Liver (tissue), 9 donors: ENCODE data around the gene PASK. TPM values are rescaled to one million over a fixed set of nuclear protein-coding genes. Genes with fewer than 3 reads are reported as not detected.

Experiments
- DNase-seq: peaks from one replicate; pipeline ENCODE4 v3.0.0-alpha.2; 2017; ENCODE audit warnings: low spot score
- H3K27ac ChIP-seq, 2 donors: one replicate each; pipeline ENCODE4 v1.7.0; 2013; ENCODE audit warnings: inconsistent platforms in 2 of 2, low read length in 2 of 2, control low read depth in 1 of 2, low read depth in 1 of 2, mild to moderate bottlenecking in 1 of 2
- H3K27me3 ChIP-seq, 4 donors: one replicate each; pipeline versions ENCODE4 v1.6.1 to v1.7.0; 2013; ENCODE audit warnings: low read length in 3 of 4, inconsistent platforms in 1 of 4, mild to moderate bottlenecking in 1 of 4, moderate library complexity in 1 of 4; ENCODE audit not compliant: control insufficient read depth in 4 of 4, insufficient read depth in 4 of 4
- H3K36me3 ChIP-seq, 4 donors: one replicate each; pipeline versions ENCODE4 v1.6.1 to v1.7.0; 2013; ENCODE audit warnings: low read length in 3 of 4, mild to moderate bottlenecking in 3 of 4, low read depth in 1 of 4, moderate library complexity in 1 of 4; ENCODE audit not compliant: control insufficient read depth in 4 of 4, insufficient read depth in 3 of 4
- H3K4me1 ChIP-seq, 4 donors: one replicate each; pipeline versions ENCODE4 v1.6.1 to v1.7.0; 2013; ENCODE audit warnings: low read length in 3 of 4, mild to moderate bottlenecking in 3 of 4, moderate library complexity in 1 of 4; ENCODE audit not compliant: control insufficient read depth in 4 of 4, insufficient read depth in 4 of 4
- H3K4me3 ChIP-seq, 3 donors: one replicate each; pipeline versions ENCODE4 v1.6.1 to v1.7.0; 2013; ENCODE audit warnings: low read length in 3 of 3, control low read depth in 1 of 3, low read depth in 1 of 3, mild to moderate bottlenecking in 1 of 3
- H3K9ac ChIP-seq, 2 donors: one replicate each; pipeline ENCODE4 v1.7.0; 2013; ENCODE audit warnings: low read length in 2 of 2, mild to moderate bottlenecking in 2 of 2, moderate library complexity in 2 of 2, control low read depth in 1 of 2, low read depth in 1 of 2
- H3K9me3 ChIP-seq, 4 donors: one replicate each; pipeline versions ENCODE4 v1.6.1 to v1.7.0; 2013; ENCODE audit warnings: low read length in 3 of 4; ENCODE audit not compliant: control insufficient read depth in 4 of 4
- EGR1 ChIP-seq, 2 donors: IDR thresholded peaks; 2 replicates each; pipeline ENCODE4 v1.6.1; 2016 to 2018; ENCODE audit warnings: antibody characterized with exemption in 2 of 2, low read depth in 2 of 2
- FOXA1 ChIP-seq: IDR thresholded peaks from 2 replicates; pipeline ENCODE4 v1.6.1; 2016; ENCODE audit warnings: antibody characterized with exemption
- FOXA2 ChIP-seq: IDR thresholded peaks from 2 replicates; pipeline ENCODE4 v1.6.1; 2016; ENCODE audit warnings: antibody characterized with exemption
- GABPA ChIP-seq, 2 donors: IDR thresholded peaks in 1 of 2; conservative IDR thresholded peaks in 1 of 2; 2 replicates each; pipeline ENCODE4 v1.6.1; 2016; ENCODE audit warnings: antibody characterized with exemption in 2 of 2, mild to moderate bottlenecking in 1 of 2, moderate library complexity in 1 of 2
- HNF4A ChIP-seq, 2 donors: conservative IDR thresholded peaks; 2 replicates each; pipeline ENCODE4 v1.6.1; 2016; ENCODE audit warnings: antibody characterized with exemption in 2 of 2, mild to moderate bottlenecking in 2 of 2
- HNF4G ChIP-seq: IDR thresholded peaks from 2 replicates; pipeline ENCODE4 v1.6.1; 2016; ENCODE audit warnings: antibody characterized with exemption
- JUND ChIP-seq, 2 donors: IDR thresholded peaks; 2 replicates each; pipeline ENCODE4 v1.6.1; 2016; ENCODE audit warnings: antibody characterized with exemption in 2 of 2
- NR2F2 ChIP-seq: IDR thresholded peaks from 2 replicates; pipeline ENCODE4 v1.6.1; 2016; ENCODE audit warnings: antibody characterized with exemption
- RAD21 ChIP-seq, 2 donors: IDR thresholded peaks; 2 replicates each; pipeline ENCODE4 v1.6.1; 2016; ENCODE audit warnings: antibody characterized with exemption in 2 of 2, mild to moderate bottlenecking in 2 of 2
- RXRA ChIP-seq, 2 donors: IDR thresholded peaks; 2 replicates each; pipeline ENCODE4 v1.6.1; 2017 to 2018; ENCODE audit warnings: antibody characterized with exemption in 2 of 2, mild to moderate bottlenecking in 1 of 2
- SP1 ChIP-seq: IDR thresholded peaks from 2 replicates; pipeline ENCODE4 v1.6.1; 2018; ENCODE audit warnings: antibody characterized with exemption, mild to moderate bottlenecking
- TAF1 ChIP-seq: conservative IDR thresholded peaks from 2 replicates; pipeline ENCODE4 v1.6.1; 2016; ENCODE audit warnings: antibody characterized with exemption, mild to moderate bottlenecking
- YY1 ChIP-seq: IDR thresholded peaks from 2 replicates; pipeline ENCODE4 v1.6.1; 2016; ENCODE audit warnings: antibody characterized with exemption, mild to moderate bottlenecking
- WGBS: extraction: QIAGEN DNeasy Blood & Tissue Kit; methylation state at CpG from one replicate; pipeline ENCODE4 v1.1.7; 2013; 5-methylcytosine and 5-hydroxymethylcytosine counted together
- polyA plus RNA-seq, 2 donors: library from polyadenylated mRNA; stranded (reverse) in 1 of 2; unstranded in 1 of 2; fragments of 200-250 nt in 1 of 2; fragments of >200 nt in 1 of 2; fragmentation: Nextera tagmentation in 1 of 2; extraction: Ambion mirVana in 1 of 2; gene quantifications; one replicate each; pipeline versions ENCODE4 v1.2.1 to v1.2.3, GENCODE V29; 2013 to 2015
- total RNA-seq, 2 donors: library from RNA; depleted of rRNA; stranded (reverse); fragments of >200 nt; gene quantifications; one replicate each; pipeline ENCODE4 v1.2.3, GENCODE V29; 2014
- TF ChIP-seq, protein P1 (sequence below): IDR thresholded peaks from 2 replicates; pipeline ENCODE4 v1.6.1; 2016; ENCODE audit warnings: antibody characterized with exemption
- TF ChIP-seq, protein P2 (sequence below): IDR thresholded peaks from 2 replicates; pipeline ENCODE4 v1.6.1; 2016; ENCODE audit warnings: antibody characterized with exemption, mild to moderate bottlenecking
- TF ChIP-seq, protein P3 (sequence below): IDR thresholded peaks from 2 replicates; pipeline ENCODE4 v1.6.1; 2016; ENCODE audit warnings: antibody characterized with exemption
- TF ChIP-seq, protein P4 (sequence below): fragments of 150-350 bp; IDR thresholded peaks from 2 replicates; pipeline ENCODE4 v1.5.1; 2017; ENCODE audit warnings: improper control_type of control experiment, low read depth, low read length; ENCODE audit not compliant: missing input control
- TF ChIP-seq, protein P5 (sequence below): IDR thresholded peaks from 2 replicates; pipeline ENCODE4 v1.6.1; 2016; ENCODE audit warnings: antibody characterized with exemption
- donor health status: healthy.
- donor health status: healthy.
- donor health status: healthy.
- donor health status: healthy.
- donor health status: healthy.

PASK gene
- total and polyA plus RNA-seq, 4 donors = 0.96 to 8.8 (median 2.9) TPM

DNA sequence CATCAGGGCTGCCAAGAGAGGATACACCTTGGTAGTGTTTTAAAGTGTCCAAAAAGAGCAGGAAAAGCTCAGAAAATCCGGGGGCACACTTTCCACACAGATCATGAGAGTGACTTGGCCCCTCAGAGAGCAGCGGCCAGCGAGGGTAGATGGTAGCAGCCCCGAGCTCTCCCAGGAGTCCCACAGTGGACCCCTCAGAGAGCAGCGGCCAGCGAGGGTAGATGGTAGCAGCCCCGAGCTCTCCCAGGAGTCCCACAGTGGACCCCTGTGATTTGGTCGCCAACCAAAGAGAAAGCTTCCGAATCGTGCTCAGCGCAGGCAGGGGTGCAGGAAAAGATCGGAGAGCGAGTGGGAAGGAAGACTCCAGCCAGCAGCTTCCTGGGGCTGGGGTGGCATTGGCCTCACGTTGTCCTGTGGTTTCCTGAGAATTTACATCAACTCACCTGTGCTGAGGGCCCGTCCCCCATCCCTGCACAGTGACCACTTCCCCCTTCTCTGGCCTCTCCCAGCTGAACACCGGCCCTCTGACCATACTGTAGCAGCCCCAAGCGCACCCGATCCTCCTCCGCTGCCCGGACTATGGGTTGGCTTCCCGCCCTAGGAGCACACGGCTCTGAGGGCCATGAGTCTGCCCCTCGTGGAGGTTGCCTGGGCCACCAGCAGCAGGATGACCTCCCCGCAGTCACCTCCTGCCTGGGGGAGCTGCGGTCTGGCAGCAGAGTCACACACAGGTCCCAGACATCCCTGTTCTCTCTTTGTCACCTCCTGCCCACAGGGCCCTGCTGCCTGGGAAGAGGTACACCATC, 80.9 kb downstream of the PASK start:
- Histone ChIP-seq H3K4me3 (no peak overlapping the region), H3K27me3 (no peaks in the 10 kb centered on the region), H3K4me1 (no peaks in the 10 kb centered on the region), H3K36me3 (peaks cover 7 to 76% (median 26%) of the 10 kb centered on the region in 4 donors), H3K9ac (no peak overlapping the region), H3K27ac (no peak overlapping the region), H3K9me3 (no peaks in the 10 kb centered on the region)
- TF ChIP-seq, protein P1, sequence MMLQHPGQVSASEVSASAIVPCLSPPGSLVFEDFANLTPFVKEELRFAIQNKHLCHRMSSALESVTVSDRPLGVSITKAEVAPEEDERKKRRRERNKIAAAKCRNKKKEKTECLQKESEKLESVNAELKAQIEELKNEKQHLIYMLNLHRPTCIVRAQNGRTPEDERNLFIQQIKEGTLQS = no peak
- TF ChIP-seq EGR1 (IDR thresholded peaks at IDR 0.05; ENCODE audit: low read depth in 2 of 2) (no peak), YY1 (no peak), TAF1 (no peak), SP1 (no peak), NR2F2 (no peak), FOXA1 (no peak), RAD21 (IDR thresholded peaks at IDR 0.05) (no peak), FOXA2 (no peak), HNF4A (conservative IDR thresholded peaks at IDR 0.05) (no peak), JUND (IDR thresholded peaks at IDR 0.05) (no peak), HNF4G (no peak), GABPA (IDR thresholded peaks at IDR 0.05 in 1 of 2, conservative IDR thresholded peaks at IDR 0.05 in 1 of 2) (no peak), RXRA (IDR thresholded peaks at IDR 0.05) (no peak)
- TF ChIP-seq, protein P2, sequence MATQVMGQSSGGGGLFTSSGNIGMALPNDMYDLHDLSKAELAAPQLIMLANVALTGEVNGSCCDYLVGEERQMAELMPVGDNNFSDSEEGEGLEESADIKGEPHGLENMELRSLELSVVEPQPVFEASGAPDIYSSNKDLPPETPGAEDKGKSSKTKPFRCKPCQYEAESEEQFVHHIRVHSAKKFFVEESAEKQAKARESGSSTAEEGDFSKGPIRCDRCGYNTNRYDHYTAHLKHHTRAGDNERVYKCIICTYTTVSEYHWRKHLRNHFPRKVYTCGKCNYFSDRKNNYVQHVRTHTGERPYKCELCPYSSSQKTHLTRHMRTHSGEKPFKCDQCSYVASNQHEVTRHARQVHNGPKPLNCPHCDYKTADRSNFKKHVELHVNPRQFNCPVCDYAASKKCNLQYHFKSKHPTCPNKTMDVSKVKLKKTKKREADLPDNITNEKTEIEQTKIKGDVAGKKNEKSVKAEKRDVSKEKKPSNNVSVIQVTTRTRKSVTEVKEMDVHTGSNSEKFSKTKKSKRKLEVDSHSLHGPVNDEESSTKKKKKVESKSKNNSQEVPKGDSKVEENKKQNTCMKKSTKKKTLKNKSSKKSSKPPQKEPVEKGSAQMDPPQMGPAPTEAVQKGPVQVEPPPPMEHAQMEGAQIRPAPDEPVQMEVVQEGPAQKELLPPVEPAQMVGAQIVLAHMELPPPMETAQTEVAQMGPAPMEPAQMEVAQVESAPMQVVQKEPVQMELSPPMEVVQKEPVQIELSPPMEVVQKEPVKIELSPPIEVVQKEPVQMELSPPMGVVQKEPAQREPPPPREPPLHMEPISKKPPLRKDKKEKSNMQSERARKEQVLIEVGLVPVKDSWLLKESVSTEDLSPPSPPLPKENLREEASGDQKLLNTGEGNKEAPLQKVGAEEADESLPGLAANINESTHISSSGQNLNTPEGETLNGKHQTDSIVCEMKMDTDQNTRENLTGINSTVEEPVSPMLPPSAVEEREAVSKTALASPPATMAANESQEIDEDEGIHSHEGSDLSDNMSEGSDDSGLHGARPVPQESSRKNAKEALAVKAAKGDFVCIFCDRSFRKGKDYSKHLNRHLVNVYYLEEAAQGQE = no peak
- TF ChIP-seq, protein P3, sequence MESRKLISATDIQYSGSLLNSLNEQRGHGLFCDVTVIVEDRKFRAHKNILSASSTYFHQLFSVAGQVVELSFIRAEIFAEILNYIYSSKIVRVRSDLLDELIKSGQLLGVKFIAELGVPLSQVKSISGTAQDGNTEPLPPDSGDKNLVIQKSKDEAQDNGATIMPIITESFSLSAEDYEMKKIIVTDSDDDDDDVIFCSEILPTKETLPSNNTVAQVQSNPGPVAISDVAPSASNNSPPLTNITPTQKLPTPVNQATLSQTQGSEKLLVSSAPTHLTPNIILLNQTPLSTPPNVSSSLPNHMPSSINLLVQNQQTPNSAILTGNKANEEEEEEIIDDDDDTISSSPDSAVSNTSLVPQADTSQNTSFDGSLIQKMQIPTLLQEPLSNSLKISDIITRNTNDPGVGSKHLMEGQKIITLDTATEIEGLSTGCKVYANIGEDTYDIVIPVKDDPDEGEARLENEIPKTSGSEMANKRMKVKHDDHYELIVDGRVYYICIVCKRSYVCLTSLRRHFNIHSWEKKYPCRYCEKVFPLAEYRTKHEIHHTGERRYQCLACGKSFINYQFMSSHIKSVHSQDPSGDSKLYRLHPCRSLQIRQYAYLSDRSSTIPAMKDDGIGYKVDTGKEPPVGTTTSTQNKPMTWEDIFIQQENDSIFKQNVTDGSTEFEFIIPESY = no peak
- TF ChIP-seq, protein P4, sequence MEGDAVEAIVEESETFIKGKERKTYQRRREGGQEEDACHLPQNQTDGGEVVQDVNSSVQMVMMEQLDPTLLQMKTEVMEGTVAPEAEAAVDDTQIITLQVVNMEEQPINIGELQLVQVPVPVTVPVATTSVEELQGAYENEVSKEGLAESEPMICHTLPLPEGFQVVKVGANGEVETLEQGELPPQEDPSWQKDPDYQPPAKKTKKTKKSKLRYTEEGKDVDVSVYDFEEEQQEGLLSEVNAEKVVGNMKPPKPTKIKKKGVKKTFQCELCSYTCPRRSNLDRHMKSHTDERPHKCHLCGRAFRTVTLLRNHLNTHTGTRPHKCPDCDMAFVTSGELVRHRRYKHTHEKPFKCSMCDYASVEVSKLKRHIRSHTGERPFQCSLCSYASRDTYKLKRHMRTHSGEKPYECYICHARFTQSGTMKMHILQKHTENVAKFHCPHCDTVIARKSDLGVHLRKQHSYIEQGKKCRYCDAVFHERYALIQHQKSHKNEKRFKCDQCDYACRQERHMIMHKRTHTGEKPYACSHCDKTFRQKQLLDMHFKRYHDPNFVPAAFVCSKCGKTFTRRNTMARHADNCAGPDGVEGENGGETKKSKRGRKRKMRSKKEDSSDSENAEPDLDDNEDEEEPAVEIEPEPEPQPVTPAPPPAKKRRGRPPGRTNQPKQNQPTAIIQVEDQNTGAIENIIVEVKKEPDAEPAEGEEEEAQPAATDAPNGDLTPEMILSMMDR = no peak
- TF ChIP-seq, protein P5, sequence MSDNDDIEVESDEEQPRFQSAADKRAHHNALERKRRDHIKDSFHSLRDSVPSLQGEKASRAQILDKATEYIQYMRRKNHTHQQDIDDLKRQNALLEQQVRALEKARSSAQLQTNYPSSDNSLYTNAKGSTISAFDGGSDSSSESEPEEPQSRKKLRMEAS = no peak
- WGBS = 93% methylated on average over 25 of the region's 25 CpGs
- DNase-seq = no peak
